Loucy (cell line): ENCODE data around the gene CBX7.

ENCODE experiments used
- H2AFZ ChIP-seq: fragments of 200-600 bp; sonication (generic); 2 replicates; pipeline ENCODE4 v1.6.0; 2016; ENCODE audit warnings: antibody characterized with exemption, mild to moderate bottlenecking, low read length, moderate library complexity
- H3F3A ChIP-seq: fragments of 200-600 bp; 2 replicates; pipeline ENCODE4 v1.6.0; 2016; ENCODE audit warnings: antibody characterized with exemption, low read depth, mild to moderate bottlenecking
- H3K27me3 ChIP-seq: fragments of 200-600 bp; sonication (generic); 2 replicates; pipeline ENCODE4 v1.6.1; 2014; ENCODE audit warnings: low read length, mild to moderate bottlenecking; ENCODE audit not compliant: insufficient read depth, poor library complexity, severe bottlenecking
- H3K36me3 ChIP-seq: fragments of 200-600 bp; sonication (generic); 2 replicates; pipeline ENCODE4 v1.6.1; 2016; ENCODE audit warnings: low read length; ENCODE audit not compliant: insufficient read depth
- H3K4me1 ChIP-seq: fragments of 200-600 bp; sonication (generic); 2 replicates; pipeline ENCODE4 v1.5.1; 2014; ENCODE audit warnings: low read length, mild to moderate bottlenecking; ENCODE audit not compliant: insufficient read depth, poor library complexity, severe bottlenecking
- H3K4me2 ChIP-seq: fragments of 200-600 bp; sonication (generic); 2 replicates; pipeline ENCODE4 v1.6.0; 2014; ENCODE audit warnings: antibody characterized with exemption, low read length, low read depth, mild to moderate bottlenecking; ENCODE audit not compliant: poor library complexity, severe bottlenecking
- H3K4me3 ChIP-seq: fragments of 200-600 bp; sonication (generic); 2 replicates; pipeline ENCODE4 v1.5.1; 2014; ENCODE audit warnings: low read length, mild to moderate bottlenecking, mixed read lengths; ENCODE audit not compliant: poor library complexity, severe bottlenecking
- H3K79me2 ChIP-seq: fragments of 200-600 bp; sonication (generic); 2 replicates; pipeline ENCODE4 v1.6.1; 2014; ENCODE audit warnings: low read length; ENCODE audit not compliant: insufficient read depth
- H3K9ac ChIP-seq: fragments of 200-600 bp; sonication (generic); 2 replicates; pipeline ENCODE4 v1.6.0; 2014; ENCODE audit warnings: mild to moderate bottlenecking, low read depth, low read length, moderate library complexity; ENCODE audit not compliant: poor library complexity, severe bottlenecking
- H3K9me2 ChIP-seq: fragments of 200-600 bp; sonication (generic); replicated peaks from 2 replicates; pipeline ENCODE4 v1.6.1; 2016; ENCODE audit warnings: low read depth, low read length, mixed read lengths
- H3K9me3 ChIP-seq: fragments of 200-600 bp; sonication (generic); 2 replicates; pipeline ENCODE4 v1.6.1; 2014; ENCODE audit warnings: mild to moderate bottlenecking, antibody characterized with exemption, low read length, low read depth; ENCODE audit not compliant: insufficient read depth
- H4K20me1 ChIP-seq: fragments of 200-600 bp; sonication (generic); 2 replicates; pipeline ENCODE4 v1.6.0; 2014; ENCODE audit warnings: antibody characterized with exemption, low read length, mild to moderate bottlenecking; ENCODE audit not compliant: insufficient read depth, poor library complexity, severe bottlenecking
- EZH2phosphoT487 ChIP-seq: fragments of 200-600 bp; IDR thresholded peaks from 2 replicates; pipeline ENCODE4 v1.6.1; 2018; ENCODE audit warnings: antibody characterized with exemption, mild to moderate bottlenecking, moderate library complexity, borderline replicate concordance
- TF ChIP-seq, protein P1 (sequence below): fragments of 200-600 bp; sonication (generic); conservative IDR thresholded peaks from 2 replicates; pipeline ENCODE4 v1.5.1; 2014; ENCODE audit warnings: mild to moderate bottlenecking, antibody characterized with exemption, low read length

The CBX7 gene

DNA sequence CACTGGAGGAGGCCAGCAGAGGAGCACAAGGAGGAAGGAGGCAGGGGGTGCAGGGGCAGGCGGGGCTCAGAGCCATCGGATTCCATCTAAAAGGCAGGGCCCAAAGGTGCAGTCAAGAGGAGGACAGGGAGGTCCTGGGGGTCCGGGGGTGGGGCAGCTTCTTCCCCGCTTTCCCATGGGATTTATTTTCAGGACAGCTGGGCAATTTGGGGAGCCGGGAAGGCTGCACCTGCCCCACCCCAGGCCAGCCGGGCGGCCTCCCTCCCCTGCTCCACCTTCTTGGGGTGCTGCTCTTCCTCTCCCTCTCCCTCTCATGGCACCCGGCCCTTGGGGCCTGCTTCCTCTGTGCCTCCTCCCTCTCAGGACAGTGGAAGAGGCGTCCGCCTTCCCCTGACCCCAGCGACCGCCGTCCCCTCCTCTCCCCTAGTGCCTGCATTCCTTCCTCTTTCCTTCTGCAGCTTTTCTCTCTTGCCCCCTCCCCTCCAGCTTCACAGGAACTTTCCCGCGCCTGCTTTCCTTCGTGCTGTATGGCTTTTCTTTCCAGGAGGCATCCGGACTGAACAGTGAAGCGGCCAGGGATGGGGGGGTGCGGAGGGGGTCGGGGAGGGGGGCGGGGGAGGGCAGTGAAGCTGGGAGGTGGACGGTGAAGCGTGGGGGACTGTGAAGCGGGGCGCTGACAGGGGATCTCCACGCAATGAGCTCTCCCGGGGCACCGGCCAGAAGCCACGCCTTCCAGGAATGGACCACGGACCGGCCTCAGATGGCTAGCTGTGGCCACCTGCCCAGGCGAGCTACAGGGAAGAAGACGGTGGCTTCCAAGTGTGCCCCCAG lies 28.5 kb downstream of the CBX7 start:
- Histone ChIP-seq H3K4me1 (no peaks in the 10 kb centered on the region), H3K36me3 (no peaks in the 10 kb centered on the region), H2AFZ (no peak overlapping the region), H3K27me3 (no peaks in the 10 kb centered on the region), H3K4me3 (no peak overlapping the region), H3F3A (no peaks in the 10 kb centered on the region), H4K20me1 (no peaks in the 10 kb centered on the region), H3K9ac (no peak overlapping the region), H3K79me2 (no peaks in the 10 kb centered on the region), H3K4me2 (no peak overlapping the region), H3K9me2 (no peaks in the 10 kb centered on the region), H3K9me3 (no peaks in the 10 kb centered on the region)
- TF ChIP-seq, protein P1, sequence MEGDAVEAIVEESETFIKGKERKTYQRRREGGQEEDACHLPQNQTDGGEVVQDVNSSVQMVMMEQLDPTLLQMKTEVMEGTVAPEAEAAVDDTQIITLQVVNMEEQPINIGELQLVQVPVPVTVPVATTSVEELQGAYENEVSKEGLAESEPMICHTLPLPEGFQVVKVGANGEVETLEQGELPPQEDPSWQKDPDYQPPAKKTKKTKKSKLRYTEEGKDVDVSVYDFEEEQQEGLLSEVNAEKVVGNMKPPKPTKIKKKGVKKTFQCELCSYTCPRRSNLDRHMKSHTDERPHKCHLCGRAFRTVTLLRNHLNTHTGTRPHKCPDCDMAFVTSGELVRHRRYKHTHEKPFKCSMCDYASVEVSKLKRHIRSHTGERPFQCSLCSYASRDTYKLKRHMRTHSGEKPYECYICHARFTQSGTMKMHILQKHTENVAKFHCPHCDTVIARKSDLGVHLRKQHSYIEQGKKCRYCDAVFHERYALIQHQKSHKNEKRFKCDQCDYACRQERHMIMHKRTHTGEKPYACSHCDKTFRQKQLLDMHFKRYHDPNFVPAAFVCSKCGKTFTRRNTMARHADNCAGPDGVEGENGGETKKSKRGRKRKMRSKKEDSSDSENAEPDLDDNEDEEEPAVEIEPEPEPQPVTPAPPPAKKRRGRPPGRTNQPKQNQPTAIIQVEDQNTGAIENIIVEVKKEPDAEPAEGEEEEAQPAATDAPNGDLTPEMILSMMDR, result no peak
- TF ChIP-seq EZH2phosphoT487, result no peak

DNA sequence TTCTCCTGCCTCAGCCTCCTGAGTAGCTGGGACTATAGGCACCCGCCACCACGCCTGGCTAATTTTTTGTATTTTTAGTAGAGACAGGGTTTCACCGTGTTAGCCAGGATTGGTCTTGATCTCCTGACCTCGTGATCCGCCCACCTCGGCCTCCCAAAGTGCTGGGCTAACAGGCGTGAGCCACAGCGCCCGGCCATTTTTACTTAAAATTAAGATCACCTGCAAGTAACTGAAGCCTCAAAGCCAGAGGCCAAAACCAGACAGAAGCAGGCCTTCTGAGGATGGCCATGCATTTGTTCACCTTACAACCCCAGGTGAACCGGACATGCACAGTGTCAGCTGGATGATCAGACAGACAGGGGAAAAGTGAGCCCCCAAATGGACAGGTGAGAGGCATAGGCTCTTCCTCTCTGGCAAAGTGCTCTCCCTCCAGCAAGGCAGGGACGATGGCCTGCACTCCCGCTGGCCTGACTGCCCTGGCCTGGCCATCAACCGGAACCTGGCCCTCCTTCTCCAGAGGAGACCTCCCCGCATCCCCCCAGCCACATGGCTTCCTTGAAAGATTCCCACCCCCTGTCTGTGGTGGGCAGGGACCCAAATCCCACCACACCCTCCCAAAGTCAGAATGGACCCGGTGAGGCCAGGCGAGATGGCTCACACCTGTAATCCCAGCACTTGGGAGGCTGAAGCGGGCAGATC lies 29.6 kb downstream of the CBX7 start:
- no peaks in the 10 kb centered on the region for H3K27me3 ChIP-seq
- no peak overlapping the region for H3K4me3 ChIP-seq
- H2AFZ ChIP-seq, result no peak overlapping the region
- no peak overlapping the region for H3K9ac ChIP-seq
- no peaks in the 10 kb centered on the region for H4K20me1 ChIP-seq
- H3K79me2 ChIP-seq, result no peaks in the 10 kb centered on the region
- H3K9me2 ChIP-seq, result no peaks in the 10 kb centered on the region
- H3K4me1 ChIP-seq, result peaks cover 2% of the 10 kb centered on the region
- no peaks in the 10 kb centered on the region for H3K9me3 ChIP-seq
- no peaks in the 10 kb centered on the region for H3F3A ChIP-seq
- H3K36me3 ChIP-seq, result no peaks in the 10 kb centered on the region
- TF ChIP-seq, protein P1, result no peak
- no peak for TF ChIP-seq EZH2phosphoT487
- no peak overlapping the region for H3K4me2 ChIP-seq

DNA sequence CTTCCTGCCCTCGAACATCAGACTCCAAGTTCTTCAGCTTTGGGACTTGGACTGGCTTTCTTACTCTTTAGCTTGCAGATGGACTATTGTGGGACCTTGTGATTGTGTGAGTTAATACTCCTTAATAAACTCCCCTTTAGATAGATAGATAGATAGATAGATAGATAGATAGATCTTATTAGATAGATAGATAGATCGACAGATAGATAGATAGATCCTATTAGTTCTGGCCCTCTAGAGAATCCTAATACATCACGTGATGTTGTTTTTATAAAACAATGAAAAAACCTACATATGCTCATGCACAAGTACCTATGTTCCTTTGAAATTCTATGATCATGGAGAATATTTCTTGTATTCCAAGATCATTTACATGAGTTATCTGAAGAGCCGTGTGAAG lies 31.5 kb downstream of the CBX7 start:
- Histone ChIP-seq H3K27me3 (no peaks in the 10 kb centered on the region), H3K4me2 (no peak overlapping the region), H3K9me2 (no peaks in the 10 kb centered on the region), H4K20me1 (no peaks in the 10 kb centered on the region), H3K9ac (no peak overlapping the region), H3K36me3 (no peaks in the 10 kb centered on the region), H3K79me2 (no peaks in the 10 kb centered on the region), H3F3A (no peaks in the 10 kb centered on the region), H3K4me3 (no peak overlapping the region), H3K4me1 (peaks cover 10% of the 10 kb centered on the region), H2AFZ (no peak overlapping the region), H3K9me3 (no peaks in the 10 kb centered on the region)
- TF ChIP-seq, protein P1, result no peak
- TF ChIP-seq EZH2phosphoT487, result no peak
